Lung (tissue), 12 donors: Measurements from ENCODE around the gene TFDP2. TPM values are rescaled to one million over a fixed set of nuclear protein-coding genes. Genes with fewer than 3 reads are reported as not detected.

ENCODE experiments used
- ATAC-seq: fragments of 200-7000 bp; cut with Tn5 transposase; one replicate; pipeline ENCODE4 v1.9.1; 2020; ENCODE audit warnings: moderate number of reproducible peaks; ENCODE audit not compliant: insufficient read depth, low FRiP score
- DNase-seq, 3 donors: peaks; one replicate each; pipeline ENCODE4 v3.0.0-alpha.2; 2013 to 2017
- H3K27ac ChIP-seq, 2 donors: one replicate each; pipeline ENCODE4 v1.5.1; 2013; ENCODE audit warnings: mild to moderate bottlenecking in 2 of 2, moderate library complexity in 2 of 2, control low read depth in 1 of 2, inconsistent platforms in 1 of 2, low read depth in 1 of 2, low read length in 1 of 2
- H3K27me3 ChIP-seq, 3 donors: one replicate each; pipeline ENCODE4 v1.5.1; 2013; ENCODE audit warnings: low read length in 2 of 3; ENCODE audit not compliant: control insufficient read depth in 3 of 3, insufficient read depth in 3 of 3
- H3K36me3 ChIP-seq, 4 donors: one replicate each; pipeline ENCODE4 v1.5.1; 2013; ENCODE audit warnings: low read length in 4 of 4, mild to moderate bottlenecking in 1 of 4, moderate library complexity in 1 of 4; ENCODE audit not compliant: control insufficient read depth in 4 of 4, insufficient read depth in 4 of 4
- H3K4me1 ChIP-seq, 5 donors: one replicate each; pipeline ENCODE4 v1.5.1; 2013; ENCODE audit warnings: low read length in 5 of 5, mild to moderate bottlenecking in 2 of 5, moderate library complexity in 1 of 5; ENCODE audit not compliant: control insufficient read depth in 5 of 5, insufficient read depth in 5 of 5
- H3K4me3 ChIP-seq: one replicate; pipeline ENCODE4 v1.5.1; 2013; ENCODE audit warnings: mild to moderate bottlenecking, control low read depth, moderate library complexity
- H3K9ac ChIP-seq, 2 donors: one replicate each; pipeline ENCODE4 v1.5.1; 2013; ENCODE audit warnings: low read length in 2 of 2, control low read depth in 1 of 2; ENCODE audit not compliant: insufficient read depth in 1 of 2
- H3K9me3 ChIP-seq, 4 donors: one replicate each; pipeline ENCODE4 v1.5.1; 2013; ENCODE audit warnings: low read length in 3 of 4, mild to moderate bottlenecking in 1 of 4, moderate library complexity in 1 of 4; ENCODE audit not compliant: control insufficient read depth in 4 of 4, insufficient read depth in 3 of 4
- WGBS, 2 donors: extraction: QIAGEN DNeasy Blood & Tissue Kit; methylation state at CpG; one replicate each; pipeline ENCODE4 v1.1.7; 2013; 5-methylcytosine and 5-hydroxymethylcytosine counted together
- polyA plus RNA-seq, 2 donors: library from polyadenylated mRNA; stranded (reverse); fragments of 200-250 nt; gene quantifications; one replicate each; pipeline ENCODE4 v1.2.1, GENCODE V29; 2013
- total RNA-seq, 2 donors: library from RNA; depleted of rRNA in 1 of 2; stranded (reverse); fragments of >200 nt in 1 of 2; gene quantifications; one replicate each; pipeline ENCODE4 v1.2.1, GENCODE V29; 2014 to 2021
- TF ChIP-seq, protein P1 (sequence below): IDR thresholded peaks from 2 replicates; pipeline ENCODE4 v1.5.1; 2012; ENCODE audit warnings: mild to moderate bottlenecking; ENCODE audit errors: control extremely low read depth, extremely low read depth
- donor health status: control.
- donor health status: control.
- donor health status: Bipolar disorder and iron deficiency.
- donor health status: healthy.
- donor health status: DM: yes; HTN: yes; CAD: no.

Gene TFDP2
- total and polyA plus RNA-seq, 4 donors: 8.4 to 94.0 (median 17.0) TPM

DNA sequence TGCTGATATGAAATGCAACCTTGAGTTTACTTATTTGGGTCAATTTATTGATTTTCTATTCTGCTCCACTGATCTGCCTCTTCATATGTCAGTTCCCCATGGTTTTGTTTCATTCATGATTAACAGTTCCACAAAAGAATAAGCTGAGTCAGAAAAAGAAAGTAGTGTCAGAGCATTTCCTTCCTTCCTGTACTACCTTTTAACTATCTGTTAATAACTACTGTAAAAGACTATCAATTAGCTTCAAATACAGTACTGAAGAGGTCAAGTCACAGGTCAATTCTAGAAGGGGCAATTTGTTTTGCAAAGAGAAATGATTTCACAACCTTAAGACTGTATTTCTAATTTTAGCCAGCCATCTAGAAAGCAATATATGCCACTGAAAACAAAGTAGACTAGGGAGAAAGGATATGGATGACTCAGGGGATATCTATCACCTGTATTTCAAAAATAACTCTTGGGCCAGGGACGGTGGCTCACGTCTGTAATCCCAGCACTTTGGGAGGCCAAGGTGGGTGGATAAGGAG is 129.5 kb downstream of the TFDP2 start:
- no peak overlapping the region for H3K9ac ChIP-seq
- H3K4me3 ChIP-seq: no peak overlapping the region
- TF ChIP-seq, protein P1, sequence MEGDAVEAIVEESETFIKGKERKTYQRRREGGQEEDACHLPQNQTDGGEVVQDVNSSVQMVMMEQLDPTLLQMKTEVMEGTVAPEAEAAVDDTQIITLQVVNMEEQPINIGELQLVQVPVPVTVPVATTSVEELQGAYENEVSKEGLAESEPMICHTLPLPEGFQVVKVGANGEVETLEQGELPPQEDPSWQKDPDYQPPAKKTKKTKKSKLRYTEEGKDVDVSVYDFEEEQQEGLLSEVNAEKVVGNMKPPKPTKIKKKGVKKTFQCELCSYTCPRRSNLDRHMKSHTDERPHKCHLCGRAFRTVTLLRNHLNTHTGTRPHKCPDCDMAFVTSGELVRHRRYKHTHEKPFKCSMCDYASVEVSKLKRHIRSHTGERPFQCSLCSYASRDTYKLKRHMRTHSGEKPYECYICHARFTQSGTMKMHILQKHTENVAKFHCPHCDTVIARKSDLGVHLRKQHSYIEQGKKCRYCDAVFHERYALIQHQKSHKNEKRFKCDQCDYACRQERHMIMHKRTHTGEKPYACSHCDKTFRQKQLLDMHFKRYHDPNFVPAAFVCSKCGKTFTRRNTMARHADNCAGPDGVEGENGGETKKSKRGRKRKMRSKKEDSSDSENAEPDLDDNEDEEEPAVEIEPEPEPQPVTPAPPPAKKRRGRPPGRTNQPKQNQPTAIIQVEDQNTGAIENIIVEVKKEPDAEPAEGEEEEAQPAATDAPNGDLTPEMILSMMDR: no peak
- no peaks in the 10 kb centered on the region for H3K9me3 ChIP-seq
- H3K36me3 ChIP-seq: peaks cover 0 to 10% (median under 1%) of the 10 kb centered on the region in 4 donors
- DNase-seq: no peak
- 44 to 49% methylated on average over 2 of the region's 2 CpGs for WGBS, 2 donors
- no peak for ATAC-seq
- H3K27me3 ChIP-seq: no peaks in the 10 kb centered on the region
- H3K27ac ChIP-seq: no peak overlapping the region
- H3K4me1 ChIP-seq: peaks cover 0 to 4% (median 0%) of the 10 kb centered on the region in 5 donors

DNA sequence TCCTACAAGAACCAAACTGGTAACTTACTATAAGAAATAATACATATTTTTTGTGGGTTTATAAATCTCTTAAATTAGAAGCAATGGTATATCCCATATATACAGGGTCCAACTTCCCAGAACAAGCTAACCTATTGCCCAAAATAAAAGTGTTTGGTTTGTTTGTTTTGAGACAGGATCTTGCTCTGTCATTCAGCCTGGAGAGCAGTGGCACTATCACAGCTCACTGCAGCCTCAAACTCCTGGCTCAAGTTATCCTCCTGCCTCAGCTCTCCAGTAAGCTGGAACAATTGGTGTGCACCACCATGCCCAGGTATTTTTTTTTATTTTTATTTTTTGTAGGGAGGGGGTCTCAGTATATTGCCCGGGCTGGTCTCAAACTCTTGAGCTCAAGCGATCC is 135.4 kb downstream of the TFDP2 start:
- TF ChIP-seq, protein P1: no peak
- no peak overlapping the region for H3K4me3 ChIP-seq
- peaks cover 0 to 4% (median 0%) of the 10 kb centered on the region in 5 donors for H3K4me1 ChIP-seq
- no peak overlapping the region for H3K9ac ChIP-seq
- H3K27me3 ChIP-seq: no peaks in the 10 kb centered on the region
- WGBS, 2 donors: 96 to 98% methylated on average over 2 of the region's 2 CpGs
- no peak overlapping the region for H3K27ac ChIP-seq
- H3K9me3 ChIP-seq: no peaks in the 10 kb centered on the region
- ATAC-seq: no peak
- peaks cover 0 to 1% (median 0%) of the 10 kb centered on the region in 4 donors for H3K36me3 ChIP-seq
- no peak for DNase-seq

DNA sequence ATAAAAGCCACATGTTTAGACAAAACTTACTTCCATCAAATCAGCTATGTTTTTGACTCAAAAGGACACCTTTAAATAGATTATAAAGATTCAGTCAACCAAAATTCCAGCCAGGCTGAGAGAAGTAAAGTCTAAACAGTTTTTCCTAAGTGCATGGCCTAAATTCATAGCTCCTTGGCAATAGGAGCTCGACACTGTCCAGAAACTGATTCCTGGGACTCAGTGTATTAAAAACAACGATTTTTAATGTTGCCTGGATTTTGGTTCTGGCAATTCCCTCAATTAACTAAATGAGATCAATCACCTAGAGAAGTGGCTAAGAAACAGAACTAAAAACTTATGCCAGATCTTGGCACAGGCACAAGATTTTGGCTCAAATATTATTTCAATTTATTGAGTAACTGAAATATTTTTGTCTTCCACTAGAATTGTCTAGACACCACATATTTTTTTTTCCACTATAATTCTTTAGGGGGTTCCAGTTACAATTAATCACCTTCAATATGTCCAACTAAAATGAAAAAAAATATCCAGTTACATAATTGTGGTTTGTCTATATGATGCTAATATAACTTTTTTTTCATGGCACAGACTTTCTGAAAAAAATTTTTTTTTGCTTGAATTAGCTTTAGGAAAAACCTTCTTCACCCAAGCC is 135.9 kb downstream of the TFDP2 start:
- TF ChIP-seq, protein P1: no peak

DNA sequence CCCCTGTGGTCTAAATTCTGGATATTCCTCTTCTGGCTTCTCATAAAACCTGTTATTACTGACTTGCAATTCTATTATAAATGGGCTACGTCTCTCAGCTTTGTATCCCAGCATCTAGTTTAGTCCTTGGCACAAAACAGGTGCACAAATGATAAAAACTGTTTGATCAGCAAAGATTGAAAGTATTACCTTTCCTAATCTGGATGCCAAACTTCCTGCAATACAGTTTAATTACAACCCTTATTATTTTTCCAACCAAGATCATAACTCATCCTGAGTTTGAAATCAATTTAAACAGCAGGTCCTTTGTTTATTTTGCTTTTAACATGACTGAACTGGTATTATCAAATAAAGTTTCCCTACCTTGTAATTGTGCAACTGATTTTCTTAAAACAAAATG is 140.3 kb downstream of the TFDP2 start:
- WGBS, 2 donors: 84 to 89% methylated on average over 1 of the region's 1 CpG
- TF ChIP-seq, protein P1: no peak
- no peak overlapping the region for H3K9ac ChIP-seq
- no peak overlapping the region for H3K27ac ChIP-seq
- DNase-seq: no peak
- H3K27me3 ChIP-seq: no peaks in the 10 kb centered on the region
- H3K9me3 ChIP-seq: no peaks in the 10 kb centered on the region
- H3K4me1 ChIP-seq: peaks cover 0 to 2% (median 0%) of the 10 kb centered on the region in 5 donors
- no peak for ATAC-seq
- H3K4me3 ChIP-seq: no peak overlapping the region
- H3K36me3 ChIP-seq: no peaks in the 10 kb centered on the region

More for the DNA sequence above, 135.9 kb downstream of the TFDP2 start:
- no peak for DNase-seq
- H3K27ac ChIP-seq: no peak overlapping the region
- no peaks in the 10 kb centered on the region for H3K27me3 ChIP-seq
- peaks cover 0 to 4% (median 0%) of the 10 kb centered on the region in 5 donors for H3K4me1 ChIP-seq
- no peak overlapping the region for H3K4me3 ChIP-seq
- no peak for ATAC-seq
- H3K9ac ChIP-seq: no peak overlapping the region
- no peaks in the 10 kb centered on the region for H3K9me3 ChIP-seq
- WGBS, 2 donors: 78 to 89% methylated on average over 2 of the region's 2 CpGs
- peaks cover 0 to 1% (median 0%) of the 10 kb centered on the region in 4 donors for H3K36me3 ChIP-seq
